K562 (cell line): ENCODE data around the gene RPTOR.

ENCODE experiments used
- CTCF ChIP-seq, 3 experiments: IDR thresholded peaks in 2 of 3; conservative IDR thresholded peaks in 1 of 3; 2 replicates each; pipeline ENCODE4 v1.5.1; 2011 to 2012; ENCODE audit warnings: low read length in 3 of 3, mild to moderate bottlenecking in 3 of 3, control low read depth in 2 of 3, improper control_type of control experiment in 1 of 3, inconsistent platforms in 1 of 3, low read depth in 1 of 3, mixed read lengths in 1 of 3, moderate library complexity in 1 of 3; ENCODE audit not compliant: insufficient read depth in 2 of 3
- E2F1 ChIP-seq: sonication (generic); formaldehyde crosslinking; IDR thresholded peaks from 2 replicates; pipeline ENCODE4 v1.8.1; 2023; ENCODE audit warnings: mild to moderate bottlenecking, missing genetic modification reagents, moderate library complexity
- GATAD2B ChIP-seq: fragments of 450-650 bp; IDR thresholded peaks from 2 replicates; pipeline ENCODE4 v1.6.1; 2017; ENCODE audit warnings: mild to moderate bottlenecking, borderline replicate concordance
- JUN ChIP-seq, 2 experiments: sonication (generic) in 1 of 2; formaldehyde crosslinking in 1 of 2; IDR thresholded peaks; 2 replicates each; pipeline versions ENCODE4 v1.6.1 to v1.8.0; 2012 to 2022; ENCODE audit warnings: borderline replicate concordance in 2 of 2, mild to moderate bottlenecking in 2 of 2, improper control_type of control experiment in 1 of 2, low read depth in 1 of 2, low read length in 1 of 2, missing genetic modification reagents in 1 of 2
- PHB2 ChIP-seq: fragments of 450-650 bp; IDR thresholded peaks from 2 replicates; pipeline ENCODE4 v1.6.1; 2017; ENCODE audit warnings: low read depth
- POLR2H ChIP-seq: IDR thresholded peaks from 2 replicates; pipeline ENCODE4 v1.6.1; 2016; ENCODE audit warnings: missing genetic modification characterization, low read depth, mild to moderate bottlenecking, control low read depth, missing compliant biosample characterization, moderate library complexity
- SETDB1 ChIP-seq: IDR thresholded peaks from one replicate; pipeline ENCODE4 v1.6.1; 2012; ENCODE audit warnings: low read length, control low read depth, inconsistent platforms
- ZC3H4 ChIP-seq: sonication (generic); formaldehyde crosslinking; IDR thresholded peaks from 2 replicates; pipeline ENCODE4 v1.9.0; 2021; ENCODE audit warnings: missing genetic modification reagents, borderline replicate concordance
- ZNF239 ChIP-seq: fragments of 250-450 bp; sonication (Bioruptor Pico); IDR thresholded peaks from 2 replicates; pipeline ENCODE4 v1.4.0; 2020; ENCODE audit warnings: mild to moderate bottlenecking
- ZNF444 ChIP-seq: fragments of 250-450 bp; sonication (Bioruptor Pico); IDR thresholded peaks from 2 replicates; pipeline ENCODE4 v1.4.0; 2020; ENCODE audit warnings: mild to moderate bottlenecking, moderate library complexity
- ZNF699 ChIP-seq: fragments of 250-450 bp; sonication (Bioruptor Pico); IDR thresholded peaks from 2 replicates; pipeline ENCODE4 v1.8.0; 2021; ENCODE audit warnings: mild to moderate bottlenecking, moderate library complexity; ENCODE audit not compliant: insufficient replicate concordance
- ZNF717 ChIP-seq: fragments of 250-450 bp; sonication (Bioruptor Pico); IDR thresholded peaks from 2 replicates; pipeline ENCODE4 v1.5.0; 2021

- TF ChIP-seq ZNF699 (CRISPR knock-in tag), result no peak
- no peak for TF ChIP-seq GATAD2B
- TF ChIP-seq CTCF (IDR thresholded peaks at IDR 0.05 in 2 of 3, conservative IDR thresholded peaks at IDR 0.05 in 1 of 3; ENCODE audit: insufficient read depth in 2 of 3, low read depth in 1 of 3, low read length in 3 of 3), result no peak
- TF ChIP-seq PHB2, result no peak
- no peak for TF ChIP-seq JUN (IDR thresholded peaks at IDR 0.05; ENCODE audit: borderline replicate concordance, low read depth, low read length)
- TF ChIP-seq JUN (CRISPR knock-in tag; IDR thresholded peaks at IDR 0.05; ENCODE audit: borderline replicate concordance), result no peak
- no peak for TF ChIP-seq ZNF717 (CRISPR knock-in tag)
- TF ChIP-seq SETDB1, result no peak
- TF ChIP-seq ZNF239 (CRISPR knock-in tag), result no peak
- no peak for TF ChIP-seq ZNF444 (CRISPR knock-in tag)
- TF ChIP-seq E2F1, result no peak
- no peak for TF ChIP-seq ZC3H4 (CRISPR knock-in tag)
- no peak for TF ChIP-seq POLR2H
Measured at GRCh38 chr17:80519091-80519781, 25.4 kb upstream of the RPTOR start.
